Measurements from ENCODE around the gene RLN1.
"Not testable (repeated sequence)": the region's sequence is repeated elsewhere in the genome, so short reads cannot be mapped to it uniquely, and the experiment has no call there.

The RLN1 gene, protein sequence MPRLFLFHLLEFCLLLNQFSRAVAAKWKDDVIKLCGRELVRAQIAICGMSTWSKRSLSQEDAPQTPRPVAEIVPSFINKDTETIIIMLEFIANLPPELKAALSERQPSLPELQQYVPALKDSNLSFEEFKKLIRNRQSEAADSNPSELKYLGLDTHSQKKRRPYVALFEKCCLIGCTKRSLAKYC

DNA sequence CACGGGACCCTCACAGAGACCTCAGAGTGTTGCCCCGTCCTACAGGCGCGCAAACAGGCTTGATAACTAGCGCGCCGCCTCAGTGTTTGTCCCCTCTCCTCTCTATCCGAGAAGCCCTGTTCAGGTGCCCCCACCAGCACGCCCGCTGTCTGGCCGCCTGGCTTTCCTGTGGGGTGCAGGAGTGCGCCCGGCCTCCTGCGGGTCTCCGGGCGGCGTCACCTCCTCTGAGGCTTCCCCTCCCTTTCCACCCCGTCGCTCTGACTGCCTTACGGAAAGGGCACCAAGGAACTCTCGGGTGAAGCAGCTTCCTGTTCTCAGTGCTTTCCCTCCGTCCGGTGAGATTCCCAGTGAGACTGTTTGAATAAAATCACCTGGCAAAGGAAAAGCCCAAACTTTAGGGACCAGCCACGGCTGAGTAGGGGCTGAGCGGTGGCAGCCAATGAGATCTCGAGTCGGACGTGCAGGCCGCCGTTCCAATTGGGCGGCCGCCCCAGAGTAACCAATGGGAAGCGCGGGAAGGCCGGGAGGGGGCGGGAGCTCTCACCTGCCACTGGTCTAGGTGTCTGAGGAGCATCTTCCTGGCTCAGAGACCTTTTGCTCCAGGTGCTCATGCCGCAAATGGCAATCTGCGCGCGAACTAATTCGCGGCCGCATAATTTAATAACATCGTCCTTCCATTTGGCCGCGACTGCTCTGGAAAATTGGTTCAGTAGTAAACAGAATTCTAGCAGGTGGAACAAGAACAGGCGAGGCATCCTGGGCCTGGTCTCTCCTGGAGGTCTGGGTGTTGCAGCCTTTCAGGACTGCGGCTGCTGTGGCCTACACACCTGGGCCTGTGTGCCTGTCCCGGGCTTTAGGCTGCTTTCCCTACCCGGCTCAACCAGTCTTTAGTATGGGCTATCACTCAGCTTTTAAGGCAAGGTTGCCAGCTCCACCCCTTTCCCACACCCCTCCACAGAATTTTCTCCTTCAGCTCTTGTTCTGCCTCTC, at the start of gene RLN1:
Gene RLN1, minus strand, starts transcription at position 885 of the 990 bp plus-strand sequence. Its CDS starts 130 bp downstream, at position 755.
- peak; percentile 4 for DNase-seq

DNA sequence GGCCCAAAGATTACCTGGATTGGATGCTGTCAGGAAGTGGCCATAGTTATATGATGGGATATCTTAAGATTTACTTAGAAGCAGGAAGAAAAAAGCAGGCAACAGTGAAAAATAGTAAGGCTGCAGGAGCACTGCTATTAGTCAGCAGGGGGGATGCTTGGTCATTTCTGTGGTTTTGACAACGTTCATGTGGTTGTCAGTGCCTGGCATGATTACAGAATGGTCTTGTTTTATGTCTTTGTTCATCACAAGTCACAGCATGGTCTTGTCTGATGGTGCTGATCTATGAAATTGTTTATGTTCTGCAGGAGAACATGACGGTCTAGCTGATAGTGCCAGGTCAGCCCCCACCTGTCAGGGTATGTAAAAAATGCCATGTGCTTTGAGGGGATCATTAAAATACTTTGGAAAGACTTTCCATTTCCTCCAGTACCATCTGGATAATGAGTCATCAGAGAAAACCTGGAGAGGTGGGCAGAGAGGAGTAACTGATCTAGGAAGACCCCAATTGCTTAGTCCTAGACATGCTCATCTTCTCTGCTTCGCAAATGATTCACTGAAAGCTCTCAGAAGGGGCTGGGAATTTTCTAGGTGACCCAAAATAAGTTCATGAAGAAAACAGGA, 49.5 kb upstream of the RLN1 start:
- no peak for DNase-seq

DNA sequence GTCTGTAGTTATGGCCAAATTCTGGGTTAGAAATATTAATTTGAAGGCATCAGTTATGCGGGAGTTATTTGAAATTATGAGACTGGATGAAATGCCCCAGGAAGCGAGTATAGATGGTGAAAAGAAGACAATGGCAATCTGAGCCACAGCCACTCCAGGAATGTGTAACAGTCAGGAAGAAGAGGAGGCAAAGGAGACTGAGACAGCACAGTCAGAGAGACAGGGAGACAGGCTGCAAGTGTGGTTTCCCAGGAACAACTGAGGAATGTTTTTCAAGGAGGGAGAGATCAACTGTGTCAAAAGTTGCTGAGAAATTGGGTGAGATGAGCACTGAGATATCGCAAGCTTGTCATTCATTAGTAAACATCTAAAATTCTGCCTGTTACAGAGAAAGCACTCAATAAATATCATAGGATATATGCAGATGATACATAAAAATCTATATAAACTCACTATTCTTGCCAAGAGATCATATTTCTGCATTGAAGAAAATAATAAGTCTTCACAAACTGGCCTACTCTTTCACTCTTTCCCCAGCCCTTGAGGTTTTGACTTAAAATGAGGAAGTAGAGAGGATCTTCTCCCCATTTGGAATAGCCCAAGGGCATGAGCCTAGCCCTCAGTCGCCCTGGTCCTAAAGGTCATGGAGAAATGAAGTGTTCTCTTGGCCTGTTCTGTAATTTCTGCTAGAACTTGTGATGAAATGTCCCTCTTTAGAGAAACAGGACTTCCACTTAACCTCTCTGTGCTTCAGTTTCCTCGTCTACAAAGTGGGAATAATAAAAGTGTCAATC, 48.5 kb upstream of the RLN1 start:
- DNase-seq, result no peak

DNA sequence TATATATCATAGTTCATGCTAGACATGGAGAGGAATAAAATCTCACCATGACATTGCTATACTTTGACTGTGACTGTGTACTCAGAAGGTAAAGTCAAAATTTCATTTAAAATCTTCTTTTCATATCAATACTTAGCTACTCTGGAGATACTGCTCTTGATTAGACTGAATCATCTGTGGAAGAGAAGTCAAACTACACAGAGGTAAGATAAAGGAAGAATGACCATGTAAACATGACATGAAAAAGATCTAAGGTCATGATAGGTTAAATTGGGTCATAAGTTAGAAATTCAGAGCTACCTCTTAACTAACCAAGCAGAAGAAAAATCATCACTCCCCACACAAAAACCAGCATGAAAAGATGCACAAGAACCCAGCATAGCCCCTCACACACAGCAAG, 44.8 kb upstream of the RLN1 start:
- no peak for DNase-seq

DNA sequence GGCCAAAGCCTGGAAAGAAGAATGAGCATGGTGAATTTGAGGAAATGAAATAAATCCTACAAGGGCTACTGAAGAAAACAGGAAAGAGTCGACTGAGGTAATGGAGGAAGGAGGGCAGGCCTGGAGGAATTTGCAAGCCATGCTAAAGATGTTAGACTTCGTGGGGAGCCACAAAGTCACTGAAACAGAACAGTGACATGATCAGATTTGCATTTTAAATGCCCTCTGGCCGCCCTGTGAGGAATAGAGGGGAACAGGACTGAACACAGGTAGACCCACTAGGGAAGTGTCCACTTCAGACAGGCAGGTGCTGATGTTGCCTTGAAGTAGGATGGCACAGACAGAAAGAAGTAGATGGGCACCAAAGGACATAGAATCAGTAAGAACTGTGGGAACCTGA, 42.8 kb upstream of the RLN1 start:
- DNase-seq, result no peak

DNA sequence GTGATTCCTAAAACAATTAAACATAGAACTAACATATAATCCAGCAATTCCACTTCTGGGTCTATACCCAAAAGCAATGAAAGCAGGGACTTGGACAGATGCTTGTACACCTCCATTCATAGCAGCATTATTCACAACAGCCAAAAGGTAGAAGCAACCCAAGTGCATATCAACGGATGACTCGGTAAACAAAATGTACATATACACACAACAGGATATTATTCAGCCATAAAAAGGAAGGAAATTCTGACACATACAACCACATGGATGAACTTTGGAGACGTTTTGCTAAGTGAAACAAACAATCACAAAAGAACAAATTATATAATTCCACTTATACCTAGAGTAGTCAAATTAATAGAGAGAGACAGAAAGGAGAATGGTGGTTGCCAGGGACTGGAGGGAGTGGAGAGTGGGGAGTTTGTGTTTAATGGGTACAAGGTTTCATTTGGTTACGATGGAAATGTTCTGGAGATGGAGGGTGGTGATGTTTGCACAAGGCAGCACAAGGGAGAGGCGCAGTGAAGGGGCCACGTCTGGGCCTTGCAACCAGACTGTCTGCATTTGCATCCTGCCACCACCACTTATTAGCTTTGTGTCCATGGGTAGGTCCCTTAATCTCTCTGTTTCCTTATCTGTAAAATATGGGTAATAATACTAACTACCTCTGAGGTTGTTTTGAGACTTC, 36.3 kb upstream of the RLN1 start:
- no peak for DNase-seq

DNA sequence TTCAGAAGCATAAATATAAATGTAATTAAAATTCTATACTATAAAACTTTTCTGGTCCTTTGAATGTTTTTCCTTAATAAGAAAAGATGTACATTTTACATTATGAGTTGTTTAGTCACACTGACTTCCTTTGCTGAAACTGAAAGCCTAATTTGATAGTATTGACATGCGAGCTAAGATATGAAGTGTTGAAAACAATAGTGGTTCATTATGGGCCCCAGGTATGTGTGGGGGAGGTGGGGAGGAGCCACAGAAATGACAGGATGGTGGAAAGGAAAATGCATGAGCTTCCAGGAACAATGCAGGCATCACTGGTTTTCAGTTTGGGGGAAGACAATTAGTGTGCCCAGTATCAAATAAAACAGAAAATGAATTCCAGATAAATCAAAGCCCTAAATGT, 35.4 kb upstream of the RLN1 start:
- DNase-seq, result no peak

DNA sequence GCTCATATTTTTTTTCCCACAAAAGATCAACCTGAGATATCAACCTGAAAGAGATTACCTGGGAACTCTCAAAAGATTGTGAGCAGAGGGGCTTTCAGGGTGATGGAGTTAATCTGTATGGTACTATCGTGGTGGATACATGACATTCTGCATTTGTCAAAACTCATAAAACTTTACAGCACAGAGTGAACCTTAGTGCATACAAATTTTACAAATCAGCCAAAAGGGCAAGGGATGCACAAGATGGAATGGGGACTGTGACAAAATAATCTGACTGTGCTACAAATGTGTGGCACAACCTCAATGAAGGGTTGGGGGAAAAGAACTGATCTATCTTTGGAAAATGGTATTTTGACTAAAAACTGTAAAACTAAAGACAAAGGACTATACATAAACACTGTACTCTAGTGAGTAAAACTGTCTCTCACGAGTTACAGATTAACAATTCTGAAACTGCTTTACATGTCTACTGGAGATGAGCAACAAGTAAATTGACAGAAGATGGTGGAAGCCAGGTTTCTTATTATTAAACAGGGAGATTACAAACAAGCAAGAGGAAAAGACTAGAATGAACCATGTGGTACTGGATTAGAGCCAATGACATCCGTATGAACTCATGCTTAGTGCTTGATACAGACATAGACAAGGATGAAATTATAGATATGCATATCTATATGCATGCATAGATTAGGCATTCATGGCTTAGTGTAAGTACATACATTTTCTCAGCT, 24.8 kb upstream of the RLN1 start:
- no peak for DNase-seq

DNA sequence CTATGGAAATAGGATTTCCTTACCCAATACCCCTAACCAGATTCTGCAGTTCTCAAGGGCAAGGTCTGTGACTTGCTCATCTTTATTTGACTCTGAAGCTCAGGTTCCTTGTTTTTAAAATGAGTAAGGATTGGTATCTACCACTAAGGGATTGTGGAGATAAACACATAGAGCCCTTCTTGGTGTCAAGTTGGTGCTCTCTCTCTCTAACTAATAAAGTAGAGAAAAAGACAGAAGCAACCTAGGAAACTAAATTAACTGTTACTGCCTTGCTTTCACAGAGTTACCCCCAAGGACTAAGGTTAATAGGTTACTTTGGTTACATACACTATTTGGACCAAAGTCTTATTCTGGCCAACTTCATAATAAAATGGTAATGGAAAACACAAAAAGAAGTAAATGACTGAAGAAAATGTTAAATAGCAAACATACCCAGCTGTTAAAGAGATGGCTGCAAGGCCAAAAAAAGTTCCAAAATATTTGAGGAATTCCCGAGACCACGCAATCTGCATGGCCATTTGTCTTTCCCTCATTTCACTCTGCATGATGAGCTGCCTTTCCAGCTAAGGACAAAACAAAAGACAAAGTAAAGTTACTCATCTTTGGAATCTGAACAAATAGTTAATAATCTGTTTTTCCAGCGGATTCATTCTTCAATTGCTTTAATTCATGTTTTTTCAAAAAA, 21.8 kb upstream of the RLN1 start:
- no peak for DNase-seq

DNA sequence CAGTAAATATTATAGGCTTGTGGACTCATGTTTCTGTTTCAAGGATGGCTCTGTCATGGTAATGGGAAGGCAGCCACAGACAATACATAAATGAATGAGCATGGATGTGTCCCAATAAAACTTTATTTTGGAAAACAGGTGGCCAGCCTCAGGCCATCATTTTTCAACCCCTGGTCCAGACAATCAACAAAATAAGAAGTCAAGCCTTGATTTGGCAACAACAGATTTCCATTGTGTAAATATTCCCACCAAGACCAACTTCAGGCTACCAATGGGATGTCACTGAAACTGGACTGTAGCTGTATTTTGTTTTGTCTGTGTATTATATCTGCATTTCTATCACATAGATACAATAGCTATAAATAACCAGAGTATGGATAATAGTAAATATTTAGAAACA, 20.7 kb upstream of the RLN1 start:
- DNase-seq, result no peak

DNA sequence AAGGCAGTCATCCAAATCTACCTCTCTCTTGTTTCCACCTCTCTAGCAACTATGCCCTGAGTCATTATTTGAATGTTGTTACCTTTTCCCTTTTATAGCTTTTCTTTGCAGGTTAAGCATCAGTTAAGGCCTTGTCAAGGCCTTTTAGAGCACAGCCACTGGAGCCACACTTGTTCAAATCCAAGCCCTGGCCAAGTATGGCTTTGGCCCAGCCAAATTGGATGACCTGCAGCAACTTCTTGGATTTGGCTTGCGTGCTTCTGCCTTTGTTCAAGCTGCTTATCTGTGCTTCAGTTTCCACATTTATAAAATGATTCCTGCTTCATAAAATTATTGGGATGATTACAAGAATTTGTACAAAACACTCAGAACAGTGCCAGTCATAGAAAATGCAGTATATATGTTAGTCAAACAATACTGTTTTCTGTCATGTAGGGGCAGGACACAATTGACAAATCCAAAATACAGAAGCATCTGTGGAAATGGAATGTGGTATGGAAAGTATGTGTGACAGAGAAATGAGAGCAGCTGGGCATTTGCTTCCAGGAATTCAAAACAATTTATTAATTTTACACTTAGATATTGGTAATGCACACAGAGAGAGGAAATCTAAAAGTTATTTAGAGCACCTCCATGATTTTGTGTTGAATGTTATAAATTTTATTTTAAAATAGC, 17.9 kb upstream of the RLN1 start:
- no peak for DNase-seq

DNA sequence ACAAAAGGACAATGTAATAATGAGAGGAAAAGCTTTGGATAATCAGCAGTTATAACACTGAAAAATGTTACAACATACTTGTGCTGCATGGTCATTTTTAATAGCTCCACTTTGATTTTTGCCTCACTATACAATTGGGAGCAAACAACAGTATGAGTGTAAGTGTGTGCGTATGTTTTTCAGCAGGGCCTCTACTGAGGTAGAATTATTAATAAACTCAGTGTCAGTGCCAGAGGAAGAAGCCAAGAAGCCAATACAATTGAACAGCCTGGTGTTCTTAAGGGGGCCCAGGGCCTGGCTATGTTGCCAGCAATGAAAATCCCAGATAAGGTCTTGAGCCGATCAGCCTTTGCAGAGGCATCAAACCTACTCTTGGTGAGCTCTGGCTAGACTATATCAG, 16.1 kb upstream of the RLN1 start:
- no peak for DNase-seq

DNA sequence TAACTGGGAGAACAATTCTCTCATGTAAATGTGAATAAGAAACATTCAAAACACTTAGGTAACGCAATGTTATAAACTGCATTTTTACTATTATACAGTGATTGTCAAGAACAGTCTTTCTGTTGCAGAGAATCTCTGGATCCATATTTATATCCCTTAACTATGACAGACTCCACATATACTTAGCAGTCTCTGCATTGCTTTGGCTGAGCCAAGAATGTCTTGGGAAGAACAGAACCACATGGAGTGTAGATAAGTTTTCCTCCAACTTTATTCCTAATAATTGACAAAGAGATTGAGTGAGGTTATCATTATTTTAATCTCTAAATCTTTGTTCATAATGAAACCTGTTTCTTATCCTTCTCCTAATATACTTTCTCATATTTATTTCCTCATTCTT, 15.6 kb upstream of the RLN1 start:
- no peak for DNase-seq

DNA sequence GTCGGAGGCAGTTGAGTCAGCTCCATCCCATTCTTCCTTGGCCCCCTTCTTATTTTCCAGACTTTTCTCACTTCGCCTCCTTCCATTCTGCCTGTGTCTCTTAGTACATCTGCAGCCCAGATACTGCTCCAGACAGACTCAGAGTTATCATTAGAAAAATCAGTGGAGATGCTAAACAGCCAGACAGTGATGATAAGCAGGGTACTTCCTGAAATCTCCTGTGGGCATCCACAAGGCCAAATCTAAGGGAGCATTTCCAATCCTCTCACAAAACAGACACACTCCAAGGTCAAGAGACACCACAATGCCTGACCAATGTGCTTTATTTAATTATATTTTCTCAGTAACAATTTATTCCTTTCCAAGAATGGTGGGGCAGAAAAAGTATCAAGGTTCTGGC, 14.5 kb upstream of the RLN1 start:
- no peak for DNase-seq

DNA sequence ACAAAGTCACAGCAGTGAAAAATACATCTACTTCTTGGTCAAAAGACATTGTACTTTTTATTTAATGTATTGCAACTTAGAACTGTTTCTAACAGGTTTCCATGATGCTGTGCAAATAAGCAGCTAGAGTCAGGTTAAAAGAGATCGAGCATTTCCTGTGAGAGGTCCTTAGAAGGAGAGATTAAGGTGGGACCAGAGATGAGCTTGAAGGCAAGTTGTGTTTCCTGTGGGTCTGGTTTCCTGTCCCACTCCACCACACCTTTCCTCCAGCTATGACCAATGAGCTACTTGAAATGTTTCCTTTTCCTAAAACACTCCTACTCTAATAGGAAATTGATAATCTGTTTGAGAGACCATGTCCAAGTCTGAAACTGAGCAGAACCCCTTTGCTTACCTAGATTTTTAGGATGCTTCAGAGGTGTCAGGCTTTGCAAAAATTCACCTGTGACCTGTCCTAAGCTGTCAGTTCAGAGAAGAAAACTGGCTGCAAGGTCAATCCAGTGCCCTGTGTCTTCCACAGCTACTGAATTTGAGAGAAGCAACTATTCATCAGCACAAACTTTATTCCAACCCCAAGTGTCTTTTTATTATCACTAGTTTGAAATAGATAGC, 13.1 kb upstream of the RLN1 start:
- DNase-seq, result no peak

DNA sequence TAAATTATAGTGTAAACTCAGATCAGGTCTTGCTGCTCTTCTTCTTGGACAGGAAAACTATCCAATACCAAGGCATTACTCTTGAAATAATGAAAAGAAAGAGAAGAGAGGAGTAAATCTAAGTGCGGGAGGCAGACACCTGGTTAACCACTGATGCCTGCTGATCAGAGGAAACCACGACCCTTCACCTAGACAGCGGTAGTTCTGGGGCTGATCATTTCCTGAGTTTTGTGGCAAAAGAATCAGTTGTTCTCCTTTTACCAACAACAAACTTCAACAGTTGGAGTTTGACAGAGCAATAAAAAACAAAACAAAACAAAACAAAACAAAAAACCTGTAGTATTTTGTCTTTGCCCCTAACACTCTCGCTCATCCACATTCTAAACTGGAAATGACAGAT, 3.0 kb downstream of the RLN1 start:
- DNase-seq, result peak; percentile 26

DNA sequence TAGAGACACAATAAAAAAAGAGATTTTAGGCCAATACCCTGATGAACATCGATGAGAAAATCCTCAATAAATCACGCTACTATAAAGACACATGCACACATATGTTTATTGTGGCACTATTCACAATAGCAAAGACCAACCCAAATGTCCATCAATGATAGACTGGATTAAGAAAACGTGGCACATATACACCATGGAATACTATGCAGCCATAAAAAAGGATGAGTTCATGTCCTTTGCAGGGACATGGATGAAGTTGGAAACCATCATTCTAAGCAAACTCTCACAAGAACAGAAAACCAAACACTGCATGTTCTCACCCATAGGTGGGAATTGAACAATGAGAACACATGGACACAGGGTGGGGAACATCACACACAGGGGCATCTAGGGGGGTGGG, 8.4 kb downstream of the RLN1 start:
- not testable (repeated sequence) for DNase-seq

DNA sequence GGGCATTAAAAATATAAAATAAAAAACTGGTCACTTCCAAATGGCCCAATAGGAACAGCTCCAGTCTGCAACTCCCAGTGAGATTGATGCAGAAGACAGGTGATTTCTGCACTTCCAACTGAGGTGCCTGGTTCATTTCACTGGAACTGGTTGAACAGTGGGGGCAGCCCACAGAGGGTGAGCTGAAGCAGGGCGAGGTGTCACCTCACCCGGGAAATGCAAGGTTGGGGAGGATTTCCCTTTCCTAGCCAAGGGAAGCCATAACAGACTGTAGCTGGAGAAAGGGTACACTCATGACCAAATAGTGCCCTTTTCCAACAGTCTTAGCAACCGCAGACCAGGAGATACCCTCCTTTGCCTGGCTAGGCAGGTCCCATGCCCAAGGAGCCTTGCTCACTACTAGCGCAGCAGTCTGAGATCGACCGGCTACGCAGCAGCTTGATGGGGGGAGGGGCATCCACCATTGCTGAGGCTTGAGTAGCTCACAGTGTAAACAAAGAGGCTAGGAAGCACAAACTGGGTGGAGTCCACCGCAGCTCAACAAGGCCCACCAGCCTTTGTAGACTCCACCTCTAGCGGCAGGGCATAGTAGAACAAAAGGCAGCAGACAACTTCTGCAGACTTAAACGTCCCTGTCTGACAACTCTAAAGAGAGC, 12.7 kb downstream of the RLN1 start:
- peak; percentile 22 for DNase-seq

DNA sequence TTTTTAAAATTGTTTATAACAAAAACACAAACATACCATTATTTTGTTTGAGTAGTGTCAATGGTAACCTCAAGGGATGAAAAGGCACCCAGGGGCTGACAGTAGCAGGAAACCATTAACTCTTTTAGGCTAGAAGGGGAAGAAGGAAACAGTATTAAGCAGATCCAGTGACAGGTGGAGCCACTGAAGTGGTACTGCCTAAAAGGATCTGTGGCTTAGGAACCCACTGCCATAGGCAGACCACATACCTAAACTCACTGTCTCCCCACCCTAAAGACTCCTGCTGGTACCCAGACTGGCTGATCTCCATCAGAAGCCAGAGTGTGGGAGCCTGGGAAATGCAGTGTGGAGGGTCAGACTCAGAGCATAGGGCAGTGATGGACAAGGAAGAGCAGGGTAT, 13.5 kb downstream of the RLN1 start:
- no peak for DNase-seq

DNA sequence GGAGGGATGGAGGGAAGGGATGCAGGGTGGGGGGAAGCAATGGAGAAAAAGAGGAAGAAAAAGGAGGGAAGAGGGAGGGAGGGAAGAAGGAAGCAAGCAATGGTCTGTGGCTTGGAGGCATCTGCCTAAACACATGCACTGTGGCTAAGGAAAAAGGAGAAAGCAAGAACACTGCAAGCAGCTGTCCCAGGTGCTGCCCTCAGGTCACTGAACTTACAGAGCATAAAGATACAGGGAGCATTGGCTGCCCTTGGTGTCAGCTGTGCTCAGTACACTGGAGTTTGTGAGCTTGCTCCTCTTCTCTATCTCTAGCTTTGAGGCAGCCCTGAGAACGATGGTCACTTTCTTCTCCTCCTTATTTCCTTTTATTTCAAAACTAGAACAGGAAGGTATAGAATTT, 18.1 kb downstream of the RLN1 start:
- DNase-seq, result not testable (repeated sequence)
